Right hindlimb (tissue), 1 donor: ENCODE data around the gene IFIT5.
"Not testable (repeated sequence)": the region's sequence is repeated elsewhere in the genome, so short reads cannot be mapped to it uniquely, and the experiment has no call there.

ENCODE experiments used
- DNase-seq: peaks from one replicate; pipeline ENCODE4 v3.0.0-alpha.2; 2018

The IFIT5 gene

GRCh38 chr10:89414146-89414878, at the start of gene IFIT5:
Gene IFIT5 (plus strand): TSS chr10:89414568. CDS start chr10:89414799, 231 bp downstream.
- DNase-seq = peak; percentile 89

GRCh38 chr10:89367529-89367928, 46.8 kb upstream of the IFIT5 start:
- no peak for DNase-seq

- DNase-seq = no peak
Observed at GRCh38 chr10:89368129-89368528, 46.2 kb upstream of the IFIT5 start.

GRCh38 chr10:89369156-89370105, 44.9 kb upstream of the IFIT5 start:
- DNase-seq = peak; percentile 52

GRCh38 chr10:89371079-89371478, 43.3 kb upstream of the IFIT5 start:
- no peak for DNase-seq

- no peak for DNase-seq
Observed at GRCh38 chr10:89371987-89372386, 42.4 kb upstream of the IFIT5 start.

- DNase-seq = peak; percentile 81
Observed at GRCh38 chr10:89373916-89374711, 40.3 kb upstream of the IFIT5 start.

GRCh38 chr10:89374713-89375141, 39.6 kb upstream of the IFIT5 start:
- DNase-seq = no peak

- no peak for DNase-seq
Observed at GRCh38 chr10:89377705-89378637, 36.4 kb upstream of the IFIT5 start, which contains the start of gene IFIT1B. Gene IFIT1B (plus strand): TSS chr10:89378056. CDS start chr10:89378136, 80 bp downstream.

GRCh38 chr10:89379103-89379502, 35.3 kb upstream of the IFIT5 start:
- no peak for DNase-seq

GRCh38 chr10:89382757-89383156, 31.6 kb upstream of the IFIT5 start:
- DNase-seq = no peak

GRCh38 chr10:89384474-89385340, 29.7 kb upstream of the IFIT5 start:
- DNase-seq = no peak

- DNase-seq = no peak
Observed at GRCh38 chr10:89388806-89389205, 25.6 kb upstream of the IFIT5 start.

GRCh38 chr10:89389254-89389653, 25.1 kb upstream of the IFIT5 start:
- no peak for DNase-seq

GRCh38 chr10:89390476-89391225, 23.7 kb upstream of the IFIT5 start:
- DNase-seq = no peak

- not testable (repeated sequence) for DNase-seq
Observed at GRCh38 chr10:89391226-89391576, 23.2 kb upstream of the IFIT5 start.

GRCh38 chr10:89391907-89392756, 22.2 kb upstream of the IFIT5 start, which contains the start of gene IFIT1:
Gene IFIT1 (plus strand): TSS chr10:89392623. CDS start chr10:89392713, 90 bp downstream.
- DNase-seq = peak; percentile 74

- DNase-seq = no peak
Observed at GRCh38 chr10:89392974-89393373, 21.4 kb upstream of the IFIT5 start.

GRCh38 chr10:89393898-89394297, 20.5 kb upstream of the IFIT5 start:
- no peak for DNase-seq
